Epithelial cell of proximal tubule (primary cell): ENCODE measurements around the gene PARP15. TPM values are rescaled to one million over a fixed set of nuclear protein-coding genes. Genes with fewer than 3 reads are reported as not detected.

ENCODE experiments used
- DNase-seq: peaks from one replicate; pipeline ENCODE4 v3.0.0-alpha.2; 2011; ENCODE audit warnings: low read depth
- H3K4me3 ChIP-seq: 2 replicates; pipeline ENCODE4 v1.5.1; 2011; ENCODE audit warnings: low read depth, mild to moderate bottlenecking, low read length
- CTCF ChIP-seq: conservative IDR thresholded peaks from 2 replicates; pipeline ENCODE4 v1.5.1; 2012; ENCODE audit warnings: low read depth, mild to moderate bottlenecking, low read length
- total RNA-seq: library from RNA; depleted of rRNA; stranded (reverse); fragments of >200 nt; gene quantifications from 2 replicates; pipeline ENCODE4 v1.2.3, GENCODE V29; 2015

The PARP15 gene
- total RNA-seq, 1 donor from 2014 or later, result not detected

DNA sequence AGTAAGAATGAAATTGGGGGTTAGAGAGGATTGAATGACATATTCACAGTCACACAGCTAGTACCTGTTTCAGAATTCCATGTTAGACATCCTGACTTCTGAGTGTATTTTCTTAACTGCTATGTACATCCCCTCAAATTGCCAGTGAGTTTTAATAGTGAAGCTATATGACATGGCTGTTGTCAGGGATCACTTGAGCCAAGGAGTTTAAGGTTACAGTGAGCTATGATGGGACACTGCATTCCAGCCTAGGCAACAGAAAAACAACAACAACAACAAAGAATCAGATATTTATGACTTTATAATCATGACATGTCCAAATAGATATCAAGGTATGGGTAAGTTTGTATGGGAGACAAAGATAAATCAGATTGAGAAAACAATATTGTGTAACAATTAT is 16.6 kb downstream of the PARP15 start:
- no peak for DNase-seq
- H3K4me3 ChIP-seq, result no peak overlapping the region
- no peak for TF ChIP-seq CTCF

GRCh38 chr3:122598151-122598550 is 20.7 kb downstream of the PARP15 start:
- DNase-seq, result no peak
- no peak overlapping the region for H3K4me3 ChIP-seq
- TF ChIP-seq CTCF, result no peak

GRCh38 chr3:122598556-122598955 is 21.1 kb downstream of the PARP15 start:
- H3K4me3 ChIP-seq, result no peak overlapping the region
- DNase-seq, result no peak
- TF ChIP-seq CTCF, result no peak

- no peak for DNase-seq
- no peak overlapping the region for H3K4me3 ChIP-seq
- TF ChIP-seq CTCF, result no peak
Observed at GRCh38 chr3:122602011-122602710, 24.7 kb downstream of the PARP15 start.

- H3K4me3 ChIP-seq, result no peak overlapping the region
- no peak for DNase-seq
- no peak for TF ChIP-seq CTCF
Observed at GRCh38 chr3:122603056-122603455, 25.6 kb downstream of the PARP15 start.

DNA sequence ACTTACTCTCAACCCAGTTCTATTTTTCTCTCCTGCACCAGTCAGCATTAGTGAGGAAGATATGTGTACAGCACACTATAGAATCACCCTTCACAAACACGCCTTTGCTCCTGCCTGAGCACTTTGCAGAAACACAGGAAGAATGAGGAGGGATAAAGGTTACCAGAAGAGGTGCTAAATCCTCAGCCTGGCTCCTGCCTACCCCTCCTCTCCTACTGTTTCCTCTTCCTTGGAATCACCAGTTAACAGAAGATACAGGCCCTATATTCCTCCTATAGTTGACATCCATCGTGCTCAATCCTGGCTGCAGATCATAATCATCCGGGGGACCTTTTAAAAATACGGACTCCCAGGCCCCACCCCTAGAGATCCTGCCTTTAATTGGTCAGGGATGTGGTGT is 28.9 kb downstream of the PARP15 start:
- H3K4me3 ChIP-seq, result no peak overlapping the region
- TF ChIP-seq CTCF, result no peak
- no peak for DNase-seq

DNA sequence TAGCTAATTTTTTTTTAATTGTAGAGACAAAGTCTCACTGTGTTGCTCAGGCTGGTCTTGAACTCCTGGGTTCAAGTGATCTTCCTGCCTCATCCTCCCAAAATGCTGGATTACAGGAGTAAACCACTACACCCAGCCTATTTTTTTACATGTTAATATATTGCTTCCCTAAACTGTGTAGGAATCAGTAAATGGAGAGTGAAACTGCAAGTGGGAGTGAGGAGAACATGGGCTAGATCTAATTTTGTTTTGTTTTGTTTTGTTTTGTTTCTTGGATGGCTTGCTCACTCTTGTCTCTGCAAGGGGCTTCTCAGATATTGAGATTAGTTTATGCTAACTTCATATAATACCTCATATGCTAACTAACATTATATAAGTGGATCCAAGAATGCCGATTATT is 31.5 kb downstream of the PARP15 start:
- TF ChIP-seq CTCF, result no peak
- no peak overlapping the region for H3K4me3 ChIP-seq
- no peak for DNase-seq
